Measurements from ENCODE around the gene DACH2.

DACH2 gene

GRCh38 chrX:86241547-86241946 is 93.3 kb downstream of the DACH2 start:
- DNase-seq (ENCODE audit: low read depth), result no peak
- TF ChIP-seq CTCF (IDR thresholded peaks at IDR 0.05; ENCODE audit: insufficient read depth, low read depth, low read length, missing control alignments), result no peak

GRCh38 chrX:86263526-86263925 is 115.3 kb downstream of the DACH2 start:
- no peak overlapping the region for H3K4me3 ChIP-seq (ENCODE audit: low read length)
- TF ChIP-seq CTCF (IDR thresholded peaks at IDR 0.05; ENCODE audit: insufficient read depth, low read depth, low read length, missing control alignments), result no peak
- DNase-seq (ENCODE audit: low read depth), result no peak

More at GRCh38 chrX:86241547-86241946, 93.3 kb downstream of the DACH2 start:
- no peak overlapping the region for H3K4me3 ChIP-seq (ENCODE audit: low read length)

GRCh38 chrX:86295293-86295692 is 147.0 kb downstream of the DACH2 start:
- no peak for TF ChIP-seq CTCF (IDR thresholded peaks at IDR 0.05; ENCODE audit: insufficient read depth, low read depth, low read length, missing control alignments)
- no peak for DNase-seq (ENCODE audit: low read depth)
- no peak overlapping the region for H3K4me3 ChIP-seq (ENCODE audit: low read length)

- DNase-seq (ENCODE audit: low read depth), result no peak
- no peak for TF ChIP-seq CTCF (IDR thresholded peaks at IDR 0.05; ENCODE audit: insufficient read depth, low read depth, low read length, missing control alignments)
- H3K4me3 ChIP-seq (ENCODE audit: low read length), result no peak overlapping the region
Measured at GRCh38 chrX:86322913-86323312, 174.7 kb downstream of the DACH2 start.

GRCh38 chrX:86329174-86329573 is 180.9 kb downstream of the DACH2 start:
- H3K4me3 ChIP-seq (ENCODE audit: low read length), result no peak overlapping the region
- TF ChIP-seq CTCF (IDR thresholded peaks at IDR 0.05; ENCODE audit: insufficient read depth, low read depth, low read length, missing control alignments), result no peak
- DNase-seq (ENCODE audit: low read depth), result no peak

- no peak for TF ChIP-seq CTCF (IDR thresholded peaks at IDR 0.05; ENCODE audit: insufficient read depth, low read depth, low read length, missing control alignments)
- DNase-seq (ENCODE audit: low read depth), result no peak
- no peak overlapping the region for H3K4me3 ChIP-seq (ENCODE audit: low read length)
Measured at GRCh38 chrX:86348669-86349068, 200.4 kb downstream of the DACH2 start.

GRCh38 chrX:86349115-86349514 is 200.9 kb downstream of the DACH2 start:
- no peak for DNase-seq (ENCODE audit: low read depth)
- no peak for TF ChIP-seq CTCF (IDR thresholded peaks at IDR 0.05; ENCODE audit: insufficient read depth, low read depth, low read length, missing control alignments)
- H3K4me3 ChIP-seq (ENCODE audit: low read length), result no peak overlapping the region
